NCI-H128 (cell line): ENCODE measurements around the gene SLAMF9.

Experiments used
- DNase-seq: peaks from one replicate; lab custom pipeline; 2025; ENCODE audit not compliant: unreplicated experiment; lab: John Stamatoyannopoulos, UW

SLAMF9 gene

GRCh38 chr1:159934136-159935039, 19.6 kb downstream of the SLAMF9 start:
- DNase-seq = no peak

GRCh38 chr1:159933347-159933746, 20.7 kb downstream of the SLAMF9 start:
- DNase-seq = no peak

GRCh38 chr1:159932296-159933285, 21.4 kb downstream of the SLAMF9 start:
- no peak for DNase-seq

GRCh38 chr1:159931795-159932173, 22.3 kb downstream of the SLAMF9 start:
- no peak for DNase-seq

GRCh38 chr1:159931101-159931794, 22.8 kb downstream of the SLAMF9 start:
- DNase-seq = no peak

- DNase-seq = no peak
Measured at GRCh38 chr1:159930634-159931033, 23.4 kb downstream of the SLAMF9 start.

GRCh38 chr1:159930216-159930615, 23.8 kb downstream of the SLAMF9 start:
- no peak for DNase-seq

- DNase-seq = no peak
Measured at GRCh38 chr1:159929155-159930051, 24.6 kb downstream of the SLAMF9 start.

- no peak for DNase-seq
Measured at GRCh38 chr1:159928491-159929050, 25.5 kb downstream of the SLAMF9 start.

- no peak for DNase-seq
Measured at GRCh38 chr1:159927849-159928431, 26.1 kb downstream of the SLAMF9 start.

- DNase-seq = no peak
Measured at GRCh38 chr1:159927211-159927848, 26.7 kb downstream of the SLAMF9 start.

GRCh38 chr1:159925719-159926078, 28.3 kb downstream of the SLAMF9 start:
- DNase-seq = no peak

GRCh38 chr1:159924791-159925718, 29.0 kb downstream of the SLAMF9 start, which contains the start of gene TAGLN2:
Gene TAGLN2 (minus strand): TSS chr1:159925507. CDS start chr1:159920509, 4,998 bp downstream.
- peak; percentile 41 for DNase-seq

GRCh38 chr1:159924025-159924790, 29.8 kb downstream of the SLAMF9 start:
- DNase-seq = no peak

GRCh38 chr1:159923203-159924024, 30.6 kb downstream of the SLAMF9 start:
- DNase-seq = no peak

GRCh38 chr1:159922511-159923202, 31.4 kb downstream of the SLAMF9 start:
- no peak for DNase-seq
